HG02759 (cell line): Measurements from ENCODE around the gene IL1R2.

ENCODE experiments used
- ATAC-seq: cut with Tn5 transposase; IDR thresholded peaks from one replicate; pipeline ENCODE4 v1.9.1; 2021; ENCODE audit warnings: mild to moderate bottlenecking, moderate library complexity; ENCODE audit not compliant: unreplicated experiment

The IL1R2 gene

GRCh38 chr2:102076512-102076911 is 84.8 kb downstream of the IL1R2 start:
- no peak for ATAC-seq
